ENCODE data around the gene KIAA1217.

DNA sequence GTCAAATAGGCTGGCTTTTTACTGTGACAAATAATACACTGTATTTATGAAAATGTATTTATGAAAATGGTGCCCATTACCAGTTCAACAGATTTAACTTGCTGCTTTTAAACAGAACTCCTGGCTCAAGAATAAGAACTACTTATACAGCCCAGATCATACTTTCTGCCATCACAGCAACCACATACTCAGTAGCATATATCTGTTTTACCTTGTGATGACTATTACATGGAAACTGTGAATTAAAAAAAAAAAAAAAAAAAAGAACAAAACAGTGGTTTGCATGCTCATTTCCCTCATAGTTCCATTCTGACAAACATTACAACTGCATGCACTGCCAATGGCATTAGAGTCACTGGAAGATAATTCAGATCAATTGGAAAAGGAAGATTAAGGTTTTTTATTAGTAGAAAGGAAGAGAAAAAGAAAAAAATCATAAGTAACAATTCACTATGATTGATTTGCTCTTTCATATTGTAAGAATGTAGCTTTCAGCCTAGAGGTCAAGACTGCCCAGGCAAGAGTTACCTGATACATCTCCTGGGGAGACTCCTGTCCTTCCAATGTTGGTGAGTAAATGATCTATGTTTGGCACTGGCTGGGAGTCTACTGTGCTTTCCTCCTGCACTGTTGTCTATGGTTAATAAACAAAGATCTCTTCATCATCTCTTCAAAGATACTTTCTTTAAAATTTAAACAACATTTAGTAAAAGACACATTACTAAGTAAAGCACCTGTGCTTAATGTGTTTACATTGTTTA lies 381.9 kb downstream of the KIAA1217 start:
- TF ChIP-seq SIN3A (IDR thresholded peaks at IDR 0.05; ENCODE audit: borderline replicate concordance, insufficient read depth, low read length) (no peak), POLR2AphosphoS5 (IDR thresholded peaks at IDR 0.05; ENCODE audit: low read depth, low read length) (no peak), FOXP2 (optimal IDR thresholded peaks at IDR 0.05; ENCODE audit: borderline replicate concordance, extremely low read depth, extremely low read length, insufficient read depth) (no peak), TAF1 (IDR thresholded peaks at IDR 0.05; ENCODE audit: borderline replicate concordance, insufficient read depth, low read length) (no peak)

All from PFSK-1 (cell line).